Left renal cortex interstitium (tissue), 4 donors: Measurements from ENCODE around the gene UNC5C. TPM values are rescaled to one million over a fixed set of nuclear protein-coding genes. Genes with fewer than 3 reads are reported as not detected.

ENCODE experiments used
- DNase-seq, 4 donors: peaks; one replicate each; pipeline ENCODE4 v3.0.0-alpha.2; 2013; ENCODE audit warnings: low read depth in 4 of 4, low spot score in 2 of 4, missing footprints in 1 of 4
- polyA plus RNA-seq, 4 donors: library from polyadenylated mRNA; unstranded; fragments of 120-200 nt; gene quantifications; one replicate each; pipeline ENCODE4 v1.2.1, GENCODE V29; 2013; ENCODE audit not compliant: insufficient read length in 4 of 4

The UNC5C gene
- polyA plus RNA-seq, 4 donors: 32.4 to 42.3 (median 37.0) TPM

GRCh38 chr4:95470622-95471021, 78.2 kb downstream of the UNC5C start:
- no peak for DNase-seq

- DNase-seq: no peak
Observed at GRCh38 chr4:95469617-95470016, 79.2 kb downstream of the UNC5C start.

- DNase-seq: no peak
Observed at GRCh38 chr4:95466791-95467190, 82.0 kb downstream of the UNC5C start.

- peak in 1 of 4 donors; percentile 19 for DNase-seq
Observed at GRCh38 chr4:95465010-95465409, 83.8 kb downstream of the UNC5C start.

GRCh38 chr4:95462921-95463320, 85.9 kb downstream of the UNC5C start:
- no peak for DNase-seq

DNA sequence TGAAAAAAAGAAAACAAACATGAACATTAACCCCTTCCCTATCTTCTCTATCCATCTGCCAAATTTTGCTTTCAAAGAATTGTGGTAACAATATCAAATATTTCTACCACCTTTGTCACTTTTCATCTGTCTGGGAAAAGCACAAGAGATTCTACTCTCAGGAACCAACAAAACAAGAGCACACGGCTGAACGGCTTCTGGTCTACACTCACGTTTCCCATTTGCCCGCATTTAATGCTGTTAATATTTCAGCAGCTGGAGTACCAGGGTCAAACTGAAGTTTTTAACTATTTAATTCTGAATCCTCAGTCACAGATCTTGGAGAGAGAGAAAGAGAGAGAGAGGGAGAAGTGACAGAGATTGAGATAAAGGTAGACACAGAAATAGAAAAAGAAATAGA, 91.4 kb downstream of the UNC5C start:
- no peak for DNase-seq

- DNase-seq: no peak
Observed at GRCh38 chr4:95450294-95450693, 98.5 kb downstream of the UNC5C start.

GRCh38 chr4:95446173-95446572, 102.6 kb downstream of the UNC5C start:
- no peak for DNase-seq

GRCh38 chr4:95445251-95445650, 103.5 kb downstream of the UNC5C start:
- no peak for DNase-seq

DNA sequence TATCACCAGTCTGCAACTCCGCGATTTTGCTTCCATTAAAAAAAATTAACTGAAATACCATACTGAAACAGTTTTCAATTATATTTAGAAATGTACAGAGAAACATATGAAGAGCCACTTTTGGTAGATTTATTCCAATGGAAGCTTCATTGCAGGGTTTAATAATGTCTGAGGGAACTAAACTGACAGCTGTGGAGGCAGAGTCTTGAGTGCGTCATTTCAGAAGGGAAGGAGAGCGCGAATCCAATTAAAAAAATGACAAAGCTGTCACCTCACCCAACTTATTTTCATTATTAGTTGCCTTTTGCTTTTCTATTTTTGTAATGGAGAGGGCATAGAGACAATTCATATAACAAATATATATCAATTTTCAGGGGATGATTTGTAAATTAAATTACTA, 104.0 kb downstream of the UNC5C start:
- DNase-seq: no peak

- DNase-seq: no peak
Observed at GRCh38 chr4:95439896-95440295, 108.9 kb downstream of the UNC5C start.

DNA sequence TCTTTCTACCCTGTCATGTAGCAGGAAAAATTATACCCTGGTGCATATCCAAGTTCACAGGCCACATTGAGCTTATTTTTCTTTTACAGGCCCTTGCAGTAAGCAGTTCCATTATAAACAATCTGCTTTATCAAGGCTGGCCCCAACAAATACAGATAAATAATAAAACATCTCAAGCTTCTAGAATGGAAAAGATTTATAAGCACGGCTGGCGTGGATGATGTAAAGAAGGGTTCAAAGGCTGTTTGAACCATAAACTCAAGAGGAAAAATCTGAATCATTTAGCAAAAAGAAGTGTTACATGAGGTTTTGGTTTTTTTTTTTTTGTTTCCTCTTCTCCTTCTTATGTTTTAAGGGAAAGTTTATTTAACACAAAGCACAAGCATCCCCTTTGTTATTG, 109.7 kb downstream of the UNC5C start:
- DNase-seq: peak in 2 of 4 donors; percentile 27 to 28

- DNase-seq: no peak
Observed at GRCh38 chr4:95432466-95432865, 116.3 kb downstream of the UNC5C start.

GRCh38 chr4:95431678-95432077, 117.1 kb downstream of the UNC5C start:
- DNase-seq: no peak

DNA sequence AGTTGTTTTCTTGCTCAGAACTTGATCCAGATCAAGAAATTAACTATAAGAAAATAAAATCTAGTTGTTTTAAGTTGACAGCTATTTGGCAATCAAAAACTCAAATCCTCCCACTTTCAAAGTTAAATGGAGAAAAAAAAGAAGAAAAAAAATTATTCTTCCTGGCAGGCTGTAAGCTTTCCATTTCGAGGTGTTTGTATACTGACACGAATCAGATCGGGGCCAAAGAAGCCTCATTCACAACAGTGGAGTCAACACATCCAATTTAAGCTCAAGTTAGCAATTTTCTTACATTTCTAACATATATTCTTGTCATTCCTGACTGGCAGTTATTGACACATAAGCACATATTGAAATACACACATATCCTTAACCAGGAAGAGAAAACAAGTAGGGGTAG, 119.4 kb downstream of the UNC5C start:
- no peak for DNase-seq

- no peak for DNase-seq
Observed at GRCh38 chr4:95428291-95429070, 120.3 kb downstream of the UNC5C start.

DNA sequence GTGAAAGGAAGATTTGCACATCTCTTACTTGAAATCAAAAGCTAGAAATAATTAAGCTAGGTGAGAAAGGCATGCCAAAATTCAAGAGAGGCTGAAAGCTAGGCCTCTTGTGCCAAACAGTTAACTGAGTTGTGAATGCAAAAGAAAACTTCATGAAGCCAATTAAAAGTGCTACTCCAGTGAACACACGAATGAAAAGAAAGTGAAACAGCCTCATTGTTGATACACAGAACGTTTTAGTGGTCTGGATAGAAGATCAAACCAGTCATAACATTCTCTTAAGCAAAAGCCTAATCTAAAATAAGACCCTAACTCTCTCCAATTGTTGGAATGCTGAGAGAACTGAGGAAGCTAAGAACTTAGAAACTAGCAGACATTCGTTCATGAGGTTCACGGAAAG, 122.3 kb downstream of the UNC5C start:
- no peak for DNase-seq

GRCh38 chr4:95422436-95422835, 126.3 kb downstream of the UNC5C start:
- DNase-seq: no peak

GRCh38 chr4:95421869-95422268, 126.9 kb downstream of the UNC5C start:
- DNase-seq: no peak

GRCh38 chr4:95417531-95417930, 131.2 kb downstream of the UNC5C start:
- DNase-seq: no peak

DNA sequence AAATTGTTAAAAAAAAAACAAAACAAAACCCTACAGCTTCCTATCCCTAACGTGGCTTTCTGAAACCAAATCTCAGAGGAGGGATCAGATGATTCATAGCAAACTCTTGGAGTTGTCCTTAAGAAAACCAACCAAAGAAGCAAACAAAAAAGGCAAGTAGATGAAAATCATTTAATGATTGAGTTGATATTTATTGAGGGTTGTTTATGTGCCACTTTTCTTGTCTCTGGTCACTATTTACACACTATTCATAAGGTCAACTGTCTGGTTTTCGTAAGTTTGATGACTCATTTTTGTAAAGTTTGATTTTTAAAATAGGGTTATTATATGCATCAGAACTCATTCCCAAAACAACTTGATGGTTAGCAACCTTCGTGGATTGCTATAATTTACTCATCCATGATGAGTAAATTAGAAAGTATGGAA, 133.4 kb downstream of the UNC5C start:
- DNase-seq: no peak

DNA sequence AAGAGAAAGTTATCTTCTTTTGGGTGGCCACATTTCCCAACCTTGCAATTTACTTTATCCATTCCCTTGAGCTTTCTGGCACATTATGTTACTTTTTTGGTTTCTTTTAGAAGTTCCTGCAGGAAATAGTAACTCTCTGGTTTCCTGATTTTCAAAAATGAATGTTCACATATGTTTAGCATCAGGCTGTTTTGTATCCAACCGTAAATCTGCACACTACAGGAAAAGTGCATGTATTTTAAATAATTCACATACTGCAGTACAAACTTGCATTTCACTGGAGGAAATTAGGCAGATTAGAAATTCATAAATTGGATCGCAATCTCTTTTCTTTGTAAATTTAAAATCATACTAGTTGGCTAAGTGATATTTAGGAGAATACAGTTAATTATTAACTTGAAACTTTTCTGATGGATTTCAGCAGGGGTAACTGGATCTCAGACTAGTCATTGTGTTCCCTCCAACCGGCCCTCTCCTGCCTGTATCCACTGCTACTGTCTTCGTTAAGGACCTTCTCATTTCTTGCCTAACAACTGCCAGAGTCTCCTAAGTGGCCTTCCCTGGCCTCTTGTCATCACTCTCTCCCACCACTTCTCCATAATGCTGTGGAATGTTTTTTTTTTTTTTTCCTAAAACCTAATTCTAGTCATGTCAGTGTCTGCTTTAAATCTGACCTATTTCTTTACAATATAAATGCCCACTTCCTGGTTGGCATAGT, 137.2 kb downstream of the UNC5C start:
- no peak for DNase-seq
